GM19035 (cell line): ENCODE results near the gene AGBL3.

Source experiments
- ATAC-seq: cut with Tn5 transposase; IDR thresholded peaks from one replicate; pipeline ENCODE4 v1.9.1; 2021; ENCODE audit not compliant: unreplicated experiment

AGBL3 gene

DNA sequence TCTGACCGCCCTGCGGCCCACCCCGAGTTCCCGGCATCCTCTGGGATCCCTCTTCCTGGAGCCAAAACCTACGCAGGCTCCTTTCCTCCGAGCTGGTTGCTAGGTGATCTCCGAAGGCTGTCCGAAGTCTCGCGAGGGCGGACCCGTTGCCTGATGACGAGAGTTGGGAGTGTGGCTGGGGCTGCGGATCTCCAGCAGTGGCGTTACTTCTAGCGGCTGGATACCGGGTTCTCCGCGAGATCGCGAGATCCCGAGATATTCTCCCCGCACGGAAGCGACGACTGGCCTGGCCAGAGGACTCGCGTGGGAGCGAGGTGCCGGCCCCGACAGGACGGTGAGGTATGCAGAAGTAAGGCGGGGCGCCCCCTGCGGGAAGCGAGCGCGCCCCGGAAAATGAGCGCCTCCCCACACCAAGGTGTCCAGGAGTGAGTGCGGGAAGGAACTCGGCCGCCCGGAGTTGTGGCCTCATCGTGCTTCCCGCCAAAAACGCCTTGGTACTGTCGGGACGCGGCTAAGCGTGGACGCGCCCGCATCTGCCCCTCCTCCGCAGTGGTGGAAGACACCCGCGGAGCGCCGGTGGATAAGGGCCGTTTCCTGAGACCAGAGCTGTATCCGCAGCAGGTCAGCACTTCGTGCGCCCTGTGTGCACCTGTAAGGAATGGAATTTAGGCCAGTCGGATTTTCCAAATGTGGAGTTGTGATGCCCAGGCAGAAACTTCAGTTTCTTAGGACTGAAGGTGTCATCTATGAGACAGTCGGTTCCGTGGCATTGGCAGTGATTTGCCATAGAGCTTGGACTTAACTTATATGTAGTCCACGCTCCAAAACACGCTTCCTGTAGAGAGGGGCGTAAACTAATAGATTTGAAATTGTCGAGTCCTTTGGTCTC lies at the start of gene AGBL3:
Gene AGBL3 (plus strand): TSS at position 146 of the 889 bp plus-strand sequence. CDS start 1,426 bp downstream, outside the sequence.
- peak; percentile 92 for ATAC-seq

DNA sequence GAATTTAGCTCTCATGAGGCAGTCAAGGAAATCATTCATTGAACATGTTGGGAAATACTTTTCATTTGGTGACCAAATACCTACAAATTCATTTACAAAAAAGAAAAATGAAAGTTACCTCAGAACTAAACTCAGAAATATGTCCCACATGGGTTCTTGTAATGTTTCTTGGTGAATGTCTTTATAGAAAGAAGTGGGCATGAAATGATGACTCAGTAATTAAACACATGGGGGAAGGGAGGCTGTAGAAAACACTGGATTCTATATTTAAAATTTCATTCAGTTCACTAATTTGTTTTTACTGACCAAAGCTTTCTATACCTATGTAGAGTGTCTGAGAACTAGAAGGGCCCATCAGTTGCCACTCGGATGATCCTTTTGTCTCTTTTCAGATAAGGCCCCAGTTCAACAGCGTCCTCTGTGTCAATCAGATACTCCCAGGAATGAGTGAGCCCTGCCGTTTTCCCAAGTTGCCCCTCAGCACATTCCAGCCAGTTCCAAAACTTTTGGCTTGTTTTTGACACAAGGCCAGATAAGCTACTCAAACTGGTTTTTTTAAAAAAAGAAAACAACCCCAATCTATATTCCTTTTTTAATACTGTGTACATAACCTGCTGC lies 49.3 kb upstream of the AGBL3 start:
- ATAC-seq = no peak

DNA sequence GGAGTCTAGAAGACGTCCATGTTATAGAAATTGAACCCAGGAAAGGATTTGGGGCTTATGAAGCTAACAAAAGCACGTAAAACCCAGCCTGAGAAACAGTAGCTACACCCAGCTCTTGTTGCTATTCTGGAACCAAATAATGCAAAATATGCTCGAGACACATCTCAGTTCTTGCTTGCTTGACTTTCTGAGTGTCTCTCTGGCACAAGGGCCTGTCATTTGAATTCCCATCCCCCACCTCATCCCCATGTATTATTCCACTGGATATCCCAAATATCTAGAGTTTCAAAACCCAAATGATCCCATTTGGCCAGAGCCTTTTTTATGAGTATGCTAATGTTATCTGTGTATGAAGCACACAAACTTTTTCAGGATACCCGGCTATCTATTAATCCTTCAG lies 48.2 kb upstream of the AGBL3 start:
- ATAC-seq = no peak

DNA sequence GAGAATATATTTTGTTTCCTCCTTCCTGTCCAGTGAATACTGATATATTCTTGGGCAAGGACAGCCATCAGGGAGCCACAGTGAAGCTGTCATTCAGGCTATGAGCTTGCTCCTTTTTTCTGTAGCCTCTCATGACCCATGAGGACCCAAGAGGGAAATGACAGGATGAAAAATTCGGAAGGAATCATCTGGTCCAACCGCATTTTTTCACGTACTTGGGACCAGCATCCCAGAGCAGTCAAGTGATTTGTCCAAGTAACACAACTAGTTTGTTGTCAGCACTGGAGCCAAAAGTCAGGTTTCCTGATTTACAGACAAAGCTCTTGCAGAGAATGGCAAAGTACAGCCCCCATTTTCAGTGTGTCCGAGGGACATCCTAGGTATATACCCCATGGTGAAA lies 47.2 kb upstream of the AGBL3 start:
- no peak for ATAC-seq

- no peak for ATAC-seq
Observed at GRCh38 chr7:134940729-134941128, 45.6 kb upstream of the AGBL3 start.

GRCh38 chr7:134941185-134941900 lies 45.0 kb upstream of the AGBL3 start:
- ATAC-seq = no peak

GRCh38 chr7:134941952-134942351 lies 44.4 kb upstream of the AGBL3 start:
- no peak for ATAC-seq

- ATAC-seq = no peak
Observed at GRCh38 chr7:134942690-134943466, 43.4 kb upstream of the AGBL3 start.

- peak; percentile 68 for ATAC-seq
Observed at GRCh38 chr7:134943785-134944400, 42.4 kb upstream of the AGBL3 start.

GRCh38 chr7:134945691-134946090 lies 40.6 kb upstream of the AGBL3 start:
- ATAC-seq = no peak

DNA sequence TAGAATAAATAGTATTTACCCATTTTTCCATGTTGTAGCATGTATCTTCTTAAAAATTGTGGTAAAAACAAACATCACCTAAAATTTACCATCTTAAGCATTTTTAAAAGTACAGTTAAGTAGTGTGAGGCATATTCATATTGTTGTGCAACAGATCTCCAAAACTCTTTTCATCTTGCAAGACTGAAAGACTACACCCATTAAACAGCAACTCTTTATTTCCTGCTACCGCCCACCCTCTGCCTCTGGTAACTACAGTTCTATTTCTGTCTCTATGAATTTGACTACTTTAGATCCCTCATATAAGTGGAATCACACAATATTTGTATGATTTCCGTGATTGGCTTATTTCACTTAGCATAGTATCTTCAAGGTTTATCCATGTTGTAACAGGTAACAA lies 40.0 kb upstream of the AGBL3 start:
- ATAC-seq = no peak

DNA sequence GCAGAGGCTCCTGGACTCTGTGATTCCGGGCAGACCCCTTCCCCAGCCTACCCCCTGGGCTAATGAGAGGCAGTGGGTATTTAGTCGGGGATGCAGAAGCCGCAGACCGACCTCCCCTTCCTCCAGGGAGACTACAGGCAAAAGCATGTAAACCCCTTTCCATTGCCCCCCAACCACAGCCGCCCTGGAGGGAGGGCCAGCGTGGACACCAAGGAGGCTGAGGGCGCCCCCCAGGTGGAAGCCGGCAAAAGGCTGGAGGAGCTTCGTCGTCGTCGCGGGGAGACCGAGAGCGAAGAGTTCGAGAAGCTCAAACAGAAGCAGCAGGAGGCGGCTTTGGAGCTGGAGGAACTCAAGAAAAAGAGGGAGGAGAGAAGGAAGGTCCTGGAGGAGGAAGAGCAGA lies 39.0 kb upstream of the AGBL3 start:
- no peak for ATAC-seq

DNA sequence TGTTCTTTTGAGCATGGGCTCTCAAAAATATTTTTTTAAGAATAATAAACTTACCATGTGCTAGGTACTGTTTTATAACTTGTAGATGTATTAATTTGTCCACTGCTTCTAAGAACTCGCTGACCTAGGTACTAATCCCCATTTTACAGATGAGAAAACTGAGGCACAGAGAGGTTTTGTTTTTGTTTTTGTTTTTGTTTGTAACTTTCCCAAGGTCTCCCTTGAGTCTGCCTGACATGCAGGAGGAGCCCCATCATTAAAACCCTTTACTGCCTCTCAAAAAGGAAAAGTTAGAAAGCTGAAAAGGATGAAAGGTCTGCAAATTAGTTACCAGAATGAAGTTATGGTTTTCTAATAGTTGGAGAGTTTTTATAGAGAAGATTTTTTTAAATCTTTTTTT lies 38.5 kb upstream of the AGBL3 start:
- ATAC-seq = no peak

DNA sequence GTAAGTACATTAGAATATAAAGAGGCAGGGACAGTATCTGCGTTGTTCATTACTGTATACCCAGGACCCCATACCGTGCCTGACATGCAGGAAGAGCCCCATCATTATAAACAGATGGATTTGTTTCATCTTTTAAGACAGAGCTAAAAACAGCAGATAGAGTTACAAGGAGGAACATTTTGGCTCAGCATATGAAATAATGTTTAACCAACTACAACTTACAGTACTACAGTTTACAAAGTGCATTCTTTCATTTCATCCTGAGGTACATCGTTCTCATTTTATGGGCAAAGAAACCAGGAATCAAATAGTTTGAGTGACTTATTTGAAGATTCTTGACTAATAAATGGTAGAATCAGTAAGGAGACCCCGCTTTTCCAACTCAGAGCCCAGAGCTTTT lies 38.1 kb upstream of the AGBL3 start:
- no peak for ATAC-seq

DNA sequence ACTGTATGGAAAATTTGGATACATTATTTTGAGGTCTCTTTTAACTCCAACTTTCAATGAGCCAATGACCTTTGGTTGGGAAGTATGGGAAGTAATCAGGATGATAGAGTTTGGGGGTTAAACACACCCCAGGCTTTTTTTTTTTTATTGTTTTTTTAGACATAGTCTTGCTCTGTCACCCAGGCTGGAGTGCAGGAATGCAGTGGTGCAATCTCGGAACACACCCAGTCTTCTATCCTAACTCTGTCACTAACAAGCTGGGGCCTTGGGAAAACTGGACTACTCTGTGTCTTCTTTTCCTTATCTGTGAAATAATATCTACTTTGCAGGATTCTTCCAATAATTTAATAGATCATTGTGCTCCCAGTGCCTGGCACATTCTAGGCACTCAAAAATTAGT lies 37.6 kb upstream of the AGBL3 start:
- ATAC-seq = no peak

GRCh38 chr7:134949171-134949570 lies 37.1 kb upstream of the AGBL3 start:
- no peak for ATAC-seq

DNA sequence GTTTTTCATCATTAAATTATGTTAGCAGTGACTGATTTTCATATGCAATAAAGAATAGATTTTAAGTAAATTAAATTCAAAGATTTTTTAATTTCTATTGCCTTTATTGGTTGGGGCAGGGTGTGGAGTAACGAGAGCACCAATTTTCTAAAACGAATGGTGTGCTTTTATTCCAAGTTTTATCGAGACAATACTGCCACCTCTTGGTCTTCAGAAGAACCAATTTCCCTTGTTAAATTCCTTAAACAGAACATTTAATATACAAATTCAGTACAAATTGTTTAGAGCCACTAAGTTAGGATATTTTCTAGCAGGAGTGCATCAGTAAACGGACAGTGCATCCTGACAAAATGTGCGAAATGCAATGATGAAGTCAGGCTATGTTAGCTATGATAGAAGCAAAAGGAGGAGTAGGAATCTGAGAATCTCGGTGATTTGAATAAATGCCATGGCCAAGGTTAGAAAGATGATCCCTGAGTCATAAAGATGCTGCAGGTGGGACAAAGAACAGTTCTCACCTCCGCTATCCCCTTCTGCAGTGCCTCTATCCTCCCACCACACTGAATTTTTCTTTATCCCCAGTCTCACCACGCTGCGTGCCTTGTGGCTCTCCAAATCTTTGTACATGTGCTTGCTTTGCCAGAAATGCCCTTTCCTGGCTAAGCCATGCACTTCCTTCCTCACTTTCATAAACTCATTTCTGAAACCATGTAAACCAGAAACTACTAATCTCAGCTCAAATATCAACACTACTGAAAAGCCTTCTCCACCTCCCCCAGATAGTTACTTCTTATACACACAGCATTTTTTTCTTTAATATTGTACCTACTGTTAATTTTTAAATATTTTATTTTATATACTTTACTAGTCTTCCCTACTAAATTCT lies 31.9 kb upstream of the AGBL3 start:
- no peak for ATAC-seq

DNA sequence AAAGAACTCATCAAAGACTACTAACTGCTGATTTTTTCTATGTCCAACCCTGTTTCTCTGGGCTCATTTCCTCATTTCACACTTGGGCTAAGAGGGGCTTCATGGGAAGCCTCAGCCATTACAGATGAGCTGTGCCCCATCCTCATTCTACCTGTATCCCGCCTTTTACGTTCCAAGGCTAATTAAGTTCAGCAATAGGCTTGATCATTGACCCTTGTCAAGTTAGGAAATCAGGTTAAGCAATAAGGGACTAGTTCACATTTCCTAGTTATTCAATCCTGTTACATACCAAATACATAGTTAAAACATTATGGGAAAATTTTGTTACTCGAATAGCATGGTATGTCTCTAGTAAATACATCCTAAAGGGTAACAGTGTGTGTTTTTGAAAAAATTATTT lies 29.3 kb upstream of the AGBL3 start:
- no peak for ATAC-seq

DNA sequence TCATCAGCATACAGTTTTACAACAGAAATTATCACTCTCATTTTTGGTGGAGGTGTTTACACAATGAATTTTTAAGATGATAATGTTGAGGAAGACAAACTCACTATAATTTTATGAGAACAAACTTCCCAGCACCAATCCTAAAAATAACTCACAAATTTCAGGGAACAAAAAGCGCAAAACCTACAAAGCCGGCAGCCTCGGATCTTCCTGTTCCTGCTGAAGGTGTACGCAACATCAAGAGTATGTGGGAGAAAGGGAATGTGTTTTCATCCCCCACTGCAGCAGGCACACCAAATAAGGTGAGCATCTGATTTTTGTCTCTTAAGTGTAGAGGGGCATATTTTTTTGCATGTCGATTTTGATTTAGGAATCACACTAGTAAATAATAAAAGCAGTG lies 26.5 kb upstream of the AGBL3 start:
- ATAC-seq = no peak
